ENCODE results near the gene SLC38A10.
A peak's percentile ranks its signal among the peaks of the same experiment; 100 is the strongest.

Gene SLC38A10

DNA sequence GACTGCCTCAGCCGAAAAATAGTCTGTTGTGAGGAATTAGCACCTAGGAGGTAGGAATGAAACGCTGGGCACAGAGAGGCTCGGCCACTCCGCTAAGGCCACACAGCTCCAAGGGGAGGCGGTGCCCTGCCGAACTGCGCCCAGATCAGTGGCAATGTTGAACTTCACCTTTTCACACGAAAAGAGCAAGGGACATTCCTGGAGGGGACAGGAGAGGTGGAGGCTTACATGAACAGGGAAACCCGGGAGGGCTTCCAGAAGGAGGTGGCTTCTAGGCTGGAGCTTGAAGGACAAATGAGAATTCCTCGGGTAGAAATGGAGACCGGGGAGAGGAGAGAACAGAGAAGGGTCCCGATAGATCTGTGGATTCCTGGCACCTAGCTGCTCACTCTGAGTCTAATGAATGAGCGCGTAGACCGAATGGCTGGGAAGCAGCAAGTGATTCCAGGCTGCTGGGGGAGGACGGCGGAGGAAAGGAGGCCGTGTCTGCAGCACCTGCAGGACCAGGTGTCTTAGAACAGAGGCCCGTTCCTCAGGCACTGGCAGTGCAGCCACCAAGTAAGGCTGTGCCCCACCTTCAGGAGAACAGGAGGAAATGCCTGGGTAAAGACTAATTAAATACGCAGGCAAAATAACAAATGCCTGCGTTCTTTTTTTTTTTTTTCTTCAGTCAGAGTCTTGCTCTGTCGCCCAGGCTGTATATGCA lies 722 bp upstream of the SLC38A10 start:
- DNase-seq = peak; percentile 64 to 72

DNA sequence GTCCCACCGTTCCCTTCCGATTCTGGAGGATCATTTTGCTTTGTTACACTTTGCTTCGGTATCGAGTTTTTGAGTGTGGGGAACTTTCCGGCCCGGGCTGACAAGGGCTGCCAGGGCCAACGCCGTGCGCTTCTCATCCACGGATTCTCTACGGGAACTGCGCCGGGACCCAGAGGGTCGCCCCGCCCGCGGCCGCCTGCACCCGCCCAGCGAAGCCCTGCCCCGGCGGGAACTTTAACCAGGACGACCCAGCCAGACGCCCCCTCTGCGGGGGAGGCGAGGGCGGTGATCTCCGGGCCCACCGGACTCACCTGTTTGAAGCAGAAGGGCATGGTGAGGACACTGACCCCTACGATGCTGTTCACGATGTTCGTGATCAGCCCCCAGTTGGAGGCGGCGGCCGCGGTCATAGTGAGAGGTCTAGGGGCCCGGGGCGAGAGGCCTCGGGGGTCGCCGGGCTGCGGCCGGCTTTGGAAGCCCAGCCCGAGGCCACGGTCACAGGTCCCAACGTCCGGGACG lies 536 bp downstream of the SLC38A10 start:
- DNase-seq = peak in 1 of 2 experiments; percentile 12

DNA sequence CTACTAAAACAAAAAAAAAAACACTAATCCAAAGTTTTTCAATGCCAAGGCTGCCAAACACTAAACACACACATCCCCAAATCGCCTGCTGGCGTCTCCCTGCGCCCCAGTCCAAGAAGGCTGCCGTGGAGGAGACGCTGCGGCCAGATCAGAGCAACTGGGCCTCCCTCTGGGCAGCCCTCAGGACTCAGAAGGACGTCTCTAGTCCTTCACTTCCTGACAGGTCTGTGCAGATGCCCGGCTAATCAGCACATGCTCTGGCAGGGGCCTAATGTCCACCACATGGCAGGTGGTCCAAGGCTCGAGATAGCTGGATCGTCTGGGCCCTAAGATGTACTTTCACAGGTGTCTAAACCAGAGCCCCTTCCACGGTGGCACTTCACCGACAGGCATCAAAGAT lies 2.7 kb downstream of the SLC38A10 start:
- DNase-seq = no peak

DNA sequence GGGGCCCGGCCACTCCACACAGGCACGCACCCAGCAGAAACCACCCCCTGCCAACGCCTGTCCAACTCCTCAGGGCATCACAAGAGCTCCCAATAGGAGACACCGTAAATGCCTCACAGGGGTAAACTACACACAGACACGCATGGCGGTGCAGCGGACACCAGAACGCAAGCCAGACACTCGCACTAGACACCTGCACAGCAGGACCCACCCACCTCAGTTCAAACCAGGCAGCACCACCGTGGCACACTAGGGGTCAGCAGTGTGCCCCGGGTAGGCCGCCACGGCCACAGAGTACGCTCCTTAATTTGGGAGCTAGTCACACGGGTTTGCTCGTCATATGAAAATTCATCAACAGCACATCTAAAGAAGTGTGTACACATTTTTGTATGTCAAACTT lies 3.4 kb downstream of the SLC38A10 start:
- peak; percentile 82 for DNase-seq

DNA sequence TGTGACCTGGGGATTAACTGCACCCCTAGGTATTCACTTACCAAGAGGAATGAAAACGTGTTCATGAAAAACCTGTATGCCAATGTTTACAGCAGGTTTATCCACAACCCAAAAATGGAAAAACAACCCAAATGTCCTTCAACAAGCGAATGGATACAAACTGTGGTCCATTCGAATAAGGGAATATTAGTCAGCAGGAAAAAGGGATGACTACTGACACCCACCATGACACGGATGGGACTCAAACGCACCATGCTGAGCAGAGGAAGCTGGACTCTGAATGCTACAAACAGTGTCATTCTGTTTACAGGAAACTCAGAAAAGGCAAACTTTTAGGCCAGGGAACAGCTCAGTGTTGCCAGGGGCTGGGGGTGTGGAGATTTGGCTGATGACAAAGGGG lies 4.9 kb downstream of the SLC38A10 start:
- no peak for DNase-seq

DNA sequence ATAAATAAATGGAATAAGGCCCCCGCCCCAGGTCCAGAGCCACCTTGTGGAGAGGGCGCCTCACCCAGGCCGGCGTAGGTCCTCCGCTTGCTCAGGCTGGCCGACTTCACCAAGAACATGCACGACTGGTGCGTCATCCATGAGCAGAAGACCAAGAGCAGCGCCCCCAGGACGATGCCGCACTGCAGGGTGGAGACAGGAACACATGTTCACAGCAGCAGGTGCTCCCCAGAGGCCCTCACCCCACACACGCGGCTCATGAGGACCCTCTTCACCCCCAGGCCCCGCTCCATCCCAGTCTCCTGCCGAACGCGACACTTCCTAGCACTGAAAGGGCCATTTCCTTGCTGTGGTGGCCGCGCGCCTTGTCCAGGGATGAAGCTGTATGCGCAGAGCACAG lies 5.5 kb downstream of the SLC38A10 start:
- no peak for DNase-seq

DNA sequence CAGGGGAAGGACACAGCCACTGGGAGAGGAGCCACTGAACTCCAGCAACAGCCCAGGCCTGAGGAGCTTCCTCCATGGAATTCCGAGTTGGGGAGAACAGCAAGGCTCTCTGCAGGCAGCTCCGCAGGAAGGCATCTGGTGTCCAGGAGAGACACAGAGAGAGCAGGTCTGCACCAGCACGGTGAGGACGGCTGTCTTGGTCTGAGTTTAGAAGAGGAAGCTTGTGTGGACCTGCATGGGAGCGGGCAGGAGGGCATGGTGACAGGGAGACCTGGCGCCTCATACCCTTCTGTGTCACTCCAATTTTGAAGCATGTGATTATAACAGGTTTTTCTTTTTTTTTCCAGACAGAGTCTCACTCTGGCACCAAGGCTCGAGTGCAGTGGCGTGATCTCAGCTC lies 6.4 kb downstream of the SLC38A10 start:
- no peak for DNase-seq

DNA sequence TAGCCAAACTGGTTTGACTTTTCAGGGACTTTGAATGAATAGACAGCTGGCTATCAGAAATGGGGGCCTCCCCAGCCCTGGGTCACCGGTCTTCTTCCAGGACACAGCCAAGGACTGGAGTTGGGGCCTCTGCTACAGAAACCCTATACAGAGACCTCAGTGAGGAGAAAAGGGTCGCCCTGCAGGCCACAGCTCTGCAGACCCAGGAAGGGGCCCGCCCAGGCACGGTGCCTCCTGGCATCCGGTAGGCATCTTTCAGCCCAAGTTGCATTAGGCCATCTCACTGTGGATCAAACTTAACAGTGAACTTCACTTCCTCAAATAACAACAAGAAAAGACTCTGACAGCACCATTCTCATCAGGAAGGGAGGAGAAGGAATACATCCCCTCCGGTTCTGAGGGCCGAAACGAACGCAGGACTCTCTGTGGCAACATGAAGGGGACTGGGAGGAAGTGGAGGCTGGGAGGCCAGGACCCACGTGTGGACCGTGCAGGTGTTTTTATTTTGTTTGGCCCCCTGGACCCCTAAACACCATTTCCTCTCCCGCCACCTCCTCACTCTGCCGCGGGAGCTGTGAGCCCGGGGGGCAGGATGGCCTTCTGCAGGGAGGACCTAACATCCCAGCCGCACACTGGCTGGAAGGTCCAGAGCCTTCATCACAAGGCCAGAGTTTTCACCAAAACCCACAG lies 7.2 kb downstream of the SLC38A10 start:
- no peak for DNase-seq

DNA sequence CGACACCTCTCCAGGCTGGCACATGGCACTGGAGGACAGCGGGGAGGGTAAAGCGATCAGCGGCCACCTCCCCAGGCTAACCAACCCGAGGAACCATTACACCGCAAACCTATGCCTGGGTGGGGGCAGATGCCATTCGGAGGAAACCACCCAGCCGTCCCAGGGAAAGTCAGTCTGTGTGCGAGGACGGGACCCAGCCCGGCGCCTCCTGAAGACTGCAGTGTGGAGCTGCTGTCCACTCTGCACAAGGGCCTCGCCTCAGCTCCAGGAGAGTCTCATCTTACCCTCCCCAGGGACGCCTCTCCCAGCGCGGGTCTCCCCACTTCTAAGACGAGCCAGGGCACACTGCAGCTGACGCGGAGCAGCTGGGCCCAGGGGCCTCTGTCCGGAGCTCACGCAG lies 8.0 kb downstream of the SLC38A10 start:
- no peak for DNase-seq

DNA sequence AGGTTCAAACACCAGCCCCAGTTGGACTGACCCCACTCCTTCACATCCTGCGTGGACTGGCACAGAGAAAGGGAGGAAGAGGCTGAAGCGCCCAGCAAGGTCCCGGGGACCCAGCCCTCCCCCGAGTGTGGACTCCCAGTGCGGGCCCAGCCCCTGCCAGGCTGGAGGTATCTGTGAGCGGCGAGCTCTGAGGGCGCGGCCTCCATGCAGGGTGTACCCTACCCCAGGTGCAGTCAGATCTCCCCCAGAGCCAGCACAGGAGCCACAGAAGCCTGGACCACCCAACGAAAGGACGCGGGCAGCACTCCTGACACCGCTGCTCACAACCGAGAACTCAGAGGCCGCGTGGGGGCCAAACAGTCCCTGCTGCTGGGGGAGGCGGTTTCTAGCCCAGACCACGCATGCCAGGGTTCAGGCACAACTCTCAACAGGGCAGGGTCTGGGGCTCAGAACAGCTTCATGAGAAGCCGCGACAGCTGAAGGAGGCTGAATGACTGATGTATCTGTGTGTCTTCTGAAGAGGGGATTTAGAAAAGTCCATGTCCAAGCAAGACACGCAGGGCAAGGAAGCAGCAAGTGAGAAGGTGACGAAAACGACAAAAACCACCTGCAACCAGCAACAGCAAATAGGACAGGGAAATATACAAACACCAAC lies 8.5 kb downstream of the SLC38A10 start:
- DNase-seq = no peak

DNA sequence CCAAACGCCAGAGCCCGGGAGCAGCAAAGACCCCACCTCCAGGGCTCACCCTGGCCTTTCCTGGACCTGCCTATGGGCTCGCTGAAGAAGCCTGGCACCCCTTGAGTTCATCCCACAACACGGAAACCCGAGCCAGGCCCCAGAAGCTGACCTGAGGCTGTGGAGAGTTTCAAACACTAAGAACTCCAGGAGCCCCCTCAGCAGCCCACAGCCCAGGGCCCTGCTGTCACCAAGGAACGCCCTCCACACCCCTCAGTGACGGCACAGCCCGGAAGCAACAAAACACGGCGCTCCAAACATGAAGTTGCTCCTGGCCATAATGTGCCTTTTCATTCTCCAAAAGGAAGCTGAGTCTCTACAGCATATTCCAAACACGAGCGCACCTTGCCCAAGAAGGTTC lies 9.2 kb downstream of the SLC38A10 start:
- DNase-seq = no peak

DNA sequence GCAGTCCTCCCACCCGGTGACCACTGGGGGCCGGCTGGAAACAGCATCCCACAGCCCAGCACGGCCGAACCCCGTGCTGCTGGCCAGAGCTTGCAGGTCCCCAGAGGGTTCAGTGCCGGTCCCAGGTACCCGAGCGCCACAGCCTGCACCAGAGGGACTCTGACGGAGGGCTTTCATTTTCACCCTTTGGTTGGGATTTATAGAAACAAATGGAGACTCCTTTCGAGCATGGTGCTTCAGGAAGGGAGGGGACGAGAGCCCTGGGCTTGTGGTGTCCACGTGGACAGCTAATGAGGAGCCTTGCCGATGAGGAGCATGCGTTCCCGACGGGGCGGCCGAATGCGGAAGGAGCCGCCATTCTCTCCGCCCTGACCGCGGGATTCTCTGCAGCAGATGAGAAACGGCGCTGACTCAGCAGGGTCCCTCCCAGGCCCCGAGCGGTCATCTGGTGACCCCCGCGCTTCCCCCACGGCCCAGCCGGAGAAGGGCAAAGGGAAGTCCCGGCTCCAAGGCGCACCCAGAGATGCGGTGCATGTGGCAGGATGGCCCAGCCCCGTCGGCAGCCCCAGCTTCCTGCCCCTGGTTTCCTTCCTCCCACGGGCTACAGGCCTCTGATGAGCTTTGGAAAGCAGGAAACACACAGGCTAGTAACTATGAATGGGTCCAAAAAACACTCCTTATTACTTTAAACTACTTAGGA lies 9.8 kb downstream of the SLC38A10 start:
- peak; percentile 87 to 90 for DNase-seq

DNA sequence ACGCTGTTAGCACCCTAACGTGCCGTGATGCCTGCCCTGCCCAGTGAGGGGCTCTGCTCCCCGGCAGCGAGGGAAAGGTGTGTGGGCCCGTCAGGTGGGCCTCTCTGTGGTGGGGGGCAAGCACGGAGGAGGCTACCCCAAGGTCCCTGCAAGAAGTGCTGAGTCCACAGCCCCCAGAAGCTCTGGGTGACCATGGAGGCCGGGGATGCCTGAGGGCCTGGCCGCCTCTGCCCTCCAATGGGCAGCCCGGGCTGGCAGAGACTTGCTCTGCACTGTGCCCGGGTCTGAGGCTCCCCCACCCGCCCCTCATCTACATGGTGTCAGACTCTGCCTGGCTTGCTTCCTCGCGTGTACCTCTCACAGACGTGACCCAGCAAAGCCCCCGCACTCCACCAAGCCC lies 12.2 kb downstream of the SLC38A10 start:
- DNase-seq = no peak

DNA sequence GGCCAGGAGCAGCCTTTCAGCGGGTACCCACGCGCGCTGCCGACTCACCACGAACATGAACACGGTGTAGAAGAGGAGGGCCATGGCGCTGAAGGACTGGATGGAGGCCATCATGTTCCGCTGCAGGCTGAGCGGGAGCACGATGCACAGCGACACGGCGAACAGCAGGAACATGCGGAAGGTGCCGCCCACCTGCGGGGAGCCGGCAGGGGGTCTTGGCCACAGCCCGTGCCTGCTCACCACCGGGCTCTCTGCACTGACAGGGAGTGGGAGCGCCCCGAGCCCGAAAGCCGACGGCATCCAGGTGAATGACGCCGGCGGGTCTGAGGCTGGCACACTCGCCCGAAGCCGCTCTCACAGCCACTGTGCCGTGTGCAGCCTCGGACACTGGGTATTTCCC lies 13.0 kb downstream of the SLC38A10 start:
- DNase-seq = no peak

DNA sequence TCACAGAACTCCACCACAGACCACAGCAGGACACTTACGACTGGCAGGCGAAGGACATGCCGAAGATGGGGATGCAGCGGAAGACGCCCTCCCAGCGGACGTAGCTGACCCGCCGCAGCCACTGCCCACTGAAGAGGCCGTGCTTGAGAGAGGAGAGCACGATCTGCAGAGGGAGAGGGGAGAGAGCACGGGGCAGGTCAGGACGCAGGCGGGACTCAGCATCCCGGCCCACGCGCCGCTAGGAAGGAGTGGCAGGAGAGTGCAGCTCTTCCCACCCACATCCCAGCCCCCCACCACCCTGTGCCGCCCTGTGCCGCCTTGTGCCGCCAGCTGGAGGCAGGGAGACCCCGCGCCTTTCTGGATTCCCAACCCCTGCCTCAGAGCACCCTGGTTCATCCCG lies 14.5 kb downstream of the SLC38A10 start:
- DNase-seq = no peak

DNA sequence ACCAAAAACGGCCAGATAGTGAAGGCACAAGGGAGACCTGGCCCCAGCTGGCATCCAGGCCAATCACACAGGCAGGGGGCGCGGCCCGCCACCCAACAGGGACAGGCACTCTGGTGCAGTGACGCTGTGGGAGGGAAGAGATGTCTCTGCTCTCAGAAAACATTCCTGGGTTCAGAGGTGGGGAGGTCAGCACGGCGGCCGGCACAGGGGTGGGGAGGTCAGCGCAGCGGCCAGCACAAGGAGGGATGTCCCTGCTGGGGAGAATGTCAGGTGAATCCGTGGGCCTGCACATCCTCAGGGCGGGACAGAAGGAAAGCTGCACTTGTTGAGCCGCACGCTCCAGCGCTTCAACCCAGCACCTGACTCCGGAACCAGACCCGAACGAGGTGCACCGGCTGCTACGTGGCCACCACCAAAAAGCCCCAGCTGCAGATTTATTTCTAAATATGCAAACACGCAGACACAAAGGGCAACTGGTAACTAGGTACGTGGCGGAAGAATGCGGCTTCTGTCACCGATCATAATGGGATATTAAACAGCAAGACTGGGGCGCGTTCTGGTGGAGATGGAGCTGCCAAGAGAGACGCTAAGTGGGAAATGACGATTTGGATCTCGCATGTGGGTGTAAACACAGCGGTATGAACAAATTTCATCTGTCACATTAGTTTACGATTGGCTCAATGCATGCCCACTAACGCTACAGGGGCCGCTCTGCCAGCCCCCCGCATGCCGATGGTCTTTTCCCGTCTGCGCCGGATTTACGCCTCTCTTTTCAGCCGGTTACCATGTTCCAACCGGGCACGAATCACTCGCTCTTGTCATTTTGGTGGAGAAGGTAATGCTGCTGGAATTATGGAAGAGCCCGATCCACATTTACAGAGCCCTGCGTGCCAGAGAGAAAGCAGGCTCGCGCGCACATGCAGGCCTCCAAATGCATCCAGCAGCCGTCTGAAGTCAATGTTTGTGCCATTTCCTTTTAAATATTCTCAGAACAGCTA lies 15.5 kb downstream of the SLC38A10 start:
- no peak for DNase-seq

DNA sequence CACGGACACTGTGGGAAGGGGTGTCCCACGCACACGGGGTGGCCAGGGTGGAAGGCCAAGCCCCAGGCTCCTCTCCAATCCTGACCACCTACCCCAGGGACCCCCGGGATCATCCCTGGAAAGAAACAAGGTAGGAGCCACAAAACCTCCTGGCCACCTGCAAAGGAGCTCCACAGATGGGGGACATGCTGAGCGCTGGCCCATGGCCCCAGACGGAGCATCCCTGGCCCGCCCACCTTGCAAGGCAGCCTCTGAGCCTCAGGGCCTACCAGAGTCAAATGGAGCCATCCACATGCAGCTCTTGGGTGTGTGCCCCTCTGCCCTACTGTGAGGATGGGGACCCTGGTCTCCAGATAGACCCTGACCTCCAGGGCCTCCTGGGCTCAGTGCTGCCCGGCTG lies 16.3 kb downstream of the SLC38A10 start:
- DNase-seq = no peak

DNA sequence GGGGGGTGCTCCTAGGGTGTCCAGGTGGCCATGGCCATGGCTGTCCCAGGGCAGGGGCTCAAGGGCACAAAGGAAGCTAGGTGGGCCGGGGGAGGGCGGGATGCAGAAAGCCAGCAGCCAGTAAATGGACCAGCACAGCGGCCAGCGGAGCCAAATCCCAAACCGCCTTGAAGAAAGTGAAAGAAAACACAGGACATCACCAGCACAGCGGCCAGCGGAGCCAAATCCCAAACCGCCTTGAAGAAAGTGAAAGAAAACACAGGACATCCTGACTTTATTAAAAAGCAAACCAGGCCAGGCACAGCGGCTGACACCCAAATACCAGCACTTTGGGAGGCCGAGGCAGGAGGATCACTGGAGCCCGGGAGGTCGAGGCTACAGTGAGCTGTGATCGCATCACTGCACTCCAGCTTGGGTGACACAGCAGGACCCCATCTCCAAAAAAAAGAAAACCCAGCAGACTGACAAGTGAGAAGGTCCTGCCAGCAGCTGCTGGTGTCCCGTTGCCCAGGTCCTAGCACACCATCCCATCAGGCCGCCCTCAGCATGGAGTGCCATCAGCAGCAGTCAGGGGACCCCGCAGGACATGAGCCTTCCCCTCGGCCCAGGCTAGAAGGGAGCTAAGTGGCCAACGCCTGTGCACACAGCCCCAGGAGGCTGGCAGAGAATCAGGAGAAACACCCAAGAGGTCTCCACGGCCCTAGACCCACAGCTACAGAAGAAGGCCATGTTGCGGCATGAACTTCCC lies 17.0 kb downstream of the SLC38A10 start:
- no peak for DNase-seq

DNA sequence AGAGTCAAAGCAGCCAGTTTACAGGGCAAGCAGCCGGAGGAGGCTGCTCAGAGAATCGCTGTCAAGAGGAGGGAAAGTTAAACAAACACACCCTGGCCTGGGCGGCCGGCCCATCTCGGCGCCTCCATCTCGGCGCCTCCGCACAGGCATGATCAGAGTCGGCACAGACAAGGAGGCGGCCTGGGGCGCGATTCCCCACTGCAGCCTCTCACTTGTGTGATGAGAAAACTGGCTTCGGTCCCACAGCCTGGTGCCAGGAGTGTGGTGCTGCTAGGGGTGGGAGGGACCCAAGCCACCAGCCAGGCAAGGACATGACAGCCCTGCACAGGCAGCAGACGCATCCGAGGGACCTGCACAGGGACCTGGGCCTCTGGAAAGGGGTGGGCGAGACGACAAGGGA lies 17.7 kb downstream of the SLC38A10 start:
- DNase-seq = no peak

DNA sequence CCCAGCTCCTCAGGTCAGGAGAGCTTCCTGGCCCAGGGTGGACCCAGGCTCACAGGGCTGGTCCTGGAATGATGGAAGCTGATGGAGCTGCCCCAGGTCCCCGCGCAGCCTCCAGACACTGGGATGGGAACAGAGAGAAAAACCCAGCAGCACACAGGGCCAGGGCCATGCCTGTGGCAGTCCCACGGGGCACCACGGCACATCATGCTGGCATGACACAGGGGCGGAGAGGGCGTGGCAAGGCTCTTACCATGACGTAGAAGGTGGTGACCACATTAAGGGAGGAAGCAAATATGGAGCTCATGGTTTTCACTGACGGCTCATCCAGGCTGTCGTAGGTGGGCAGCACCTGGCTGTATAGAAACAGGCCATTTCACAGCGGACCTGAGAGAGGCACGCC lies 18.3 kb downstream of the SLC38A10 start:
- no peak for DNase-seq

DNA sequence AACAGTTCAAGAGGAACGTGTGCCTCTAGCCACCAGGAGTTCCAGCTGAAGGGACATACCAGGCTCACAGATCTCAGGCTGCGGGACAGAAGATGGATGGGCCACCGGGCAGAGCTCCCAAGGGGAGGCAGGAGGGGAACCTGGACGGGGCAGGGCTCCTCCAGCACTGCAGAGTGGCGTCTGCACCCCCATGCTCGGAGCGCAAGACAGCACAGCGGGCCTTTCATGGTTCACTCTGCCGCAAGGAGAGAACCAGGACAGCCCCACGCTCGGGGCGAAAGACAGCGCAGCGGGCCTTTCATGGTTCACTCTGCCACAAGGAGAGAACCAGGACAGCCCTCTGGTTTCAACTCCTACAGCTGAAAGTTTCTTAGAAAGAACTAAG lies 20.6 kb downstream of the SLC38A10 start:
- no peak for DNase-seq
